ENCODE measurements around the gene PDGFA. TPM values are rescaled to one million over a fixed set of nuclear protein-coding genes. Genes with fewer than 3 reads are reported as not detected.

PDGFA gene
- total RNA-seq, 1 experiment from 2014 or later, result 129 TPM

DNA sequence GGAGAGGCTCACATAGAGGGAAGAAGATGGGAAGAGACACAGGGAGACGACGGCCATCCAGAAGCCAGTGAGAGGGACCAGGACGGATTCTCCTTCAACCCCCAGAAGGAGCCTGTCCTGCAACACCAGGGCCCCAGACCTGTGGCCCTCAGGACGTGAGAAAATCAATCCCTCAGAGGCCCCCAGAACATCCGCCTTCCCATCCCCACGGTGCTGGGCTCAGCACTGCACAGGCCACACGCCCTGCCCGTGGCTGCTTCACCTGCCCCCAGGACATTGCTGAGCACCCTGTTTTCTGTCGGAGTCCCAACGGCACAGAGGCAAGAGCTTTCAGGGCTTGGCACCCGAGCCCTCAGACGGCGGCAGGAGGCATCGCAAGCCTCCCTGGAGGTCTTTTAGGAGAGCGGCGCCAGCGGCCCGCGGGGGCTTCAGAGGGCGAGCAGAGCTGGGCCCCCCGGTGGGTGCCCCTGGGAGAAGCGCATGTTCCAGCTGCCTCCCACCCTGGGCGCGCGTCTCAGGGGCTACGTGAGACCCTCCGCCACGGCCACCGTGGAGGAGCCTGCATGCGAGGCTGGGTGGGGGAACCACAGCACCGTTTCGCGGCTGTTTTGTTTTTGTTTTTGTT lies 42.8 kb downstream of the PDGFA start (continued):
- TF ChIP-seq FOXJ3 (CRISPR knock-in tag; IDR thresholded peaks at IDR 0.05; ENCODE audit: borderline replicate concordance) (no peak), ZBTB21 (CRISPR knock-in tag; IDR thresholded peaks at IDR 0.05; ENCODE audit: borderline replicate concordance) (no peak), PRRX2 (CRISPR knock-in tag; IDR thresholded peaks at IDR 0.05) (no peak), ZNF317 (CRISPR knock-in tag; IDR thresholded peaks at IDR 0.05; ENCODE audit: borderline replicate concordance, low read depth) (no peak), MYBL2 (CRISPR knock-in tag; IDR thresholded peaks at IDR 0.05) (no peak), GABPB1 (CRISPR knock-in tag; IDR thresholded peaks at IDR 0.05) (no peak), SMAD4 (CRISPR knock-in tag; IDR thresholded peaks at IDR 0.05) (no peak), TEAD1 (CRISPR knock-in tag; IDR thresholded peaks at IDR 0.05) (no peak), SP1 (CRISPR knock-in tag; conservative IDR thresholded peaks at IDR 0.05) (no peak), ZNF121 (CRISPR knock-in tag; IDR thresholded peaks at IDR 0.05) (no peak), ZNF671 (CRISPR knock-in tag; IDR thresholded peaks at IDR 0.05) (no peak), ZNF263 (CRISPR knock-in tag; IDR thresholded peaks at IDR 0.05; ENCODE audit: low read depth) (no peak)
- TF ChIP-seq, protein P1, sequence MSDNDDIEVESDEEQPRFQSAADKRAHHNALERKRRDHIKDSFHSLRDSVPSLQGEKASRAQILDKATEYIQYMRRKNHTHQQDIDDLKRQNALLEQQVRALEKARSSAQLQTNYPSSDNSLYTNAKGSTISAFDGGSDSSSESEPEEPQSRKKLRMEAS (CRISPR knock-in tag; IDR thresholded peaks at IDR 0.05), result no peak
- TF ChIP-seq, protein P2, sequence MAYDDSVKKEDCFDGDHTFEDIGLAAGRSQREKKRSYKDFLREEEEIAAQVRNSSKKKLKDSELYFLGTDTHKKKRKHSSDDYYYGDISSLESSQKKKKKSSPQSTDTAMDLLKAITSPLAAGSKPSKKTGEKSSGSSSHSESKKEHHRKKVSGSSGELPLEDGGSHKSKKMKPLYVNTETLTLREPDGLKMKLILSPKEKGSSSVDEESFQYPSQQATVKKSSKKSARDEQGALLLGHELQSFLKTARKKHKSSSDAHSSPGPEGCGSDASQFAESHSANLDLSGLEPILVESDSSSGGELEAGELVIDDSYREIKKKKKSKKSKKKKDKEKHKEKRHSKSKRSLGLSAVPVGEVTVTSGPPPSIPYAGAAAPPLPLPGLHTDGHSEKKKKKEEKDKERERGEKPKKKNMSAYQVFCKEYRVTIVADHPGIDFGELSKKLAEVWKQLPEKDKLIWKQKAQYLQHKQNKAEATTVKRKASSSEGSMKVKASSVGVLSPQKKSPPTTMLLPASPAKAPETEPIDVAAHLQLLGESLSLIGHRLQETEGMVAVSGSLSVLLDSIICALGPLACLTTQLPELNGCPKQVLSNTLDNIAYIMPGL (CRISPR knock-in tag; IDR thresholded peaks at IDR 0.05), result no peak
- TF ChIP-seq, protein P3, sequence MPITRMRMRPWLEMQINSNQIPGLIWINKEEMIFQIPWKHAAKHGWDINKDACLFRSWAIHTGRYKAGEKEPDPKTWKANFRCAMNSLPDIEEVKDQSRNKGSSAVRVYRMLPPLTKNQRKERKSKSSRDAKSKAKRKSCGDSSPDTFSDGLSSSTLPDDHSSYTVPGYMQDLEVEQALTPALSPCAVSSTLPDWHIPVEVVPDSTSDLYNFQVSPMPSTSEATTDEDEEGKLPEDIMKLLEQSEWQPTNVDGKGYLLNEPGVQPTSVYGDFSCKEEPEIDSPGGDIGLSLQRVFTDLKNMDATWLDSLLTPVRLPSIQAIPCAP (CRISPR knock-in tag; IDR thresholded peaks at IDR 0.05), result no peak
- TF ChIP-seq, protein P4, sequence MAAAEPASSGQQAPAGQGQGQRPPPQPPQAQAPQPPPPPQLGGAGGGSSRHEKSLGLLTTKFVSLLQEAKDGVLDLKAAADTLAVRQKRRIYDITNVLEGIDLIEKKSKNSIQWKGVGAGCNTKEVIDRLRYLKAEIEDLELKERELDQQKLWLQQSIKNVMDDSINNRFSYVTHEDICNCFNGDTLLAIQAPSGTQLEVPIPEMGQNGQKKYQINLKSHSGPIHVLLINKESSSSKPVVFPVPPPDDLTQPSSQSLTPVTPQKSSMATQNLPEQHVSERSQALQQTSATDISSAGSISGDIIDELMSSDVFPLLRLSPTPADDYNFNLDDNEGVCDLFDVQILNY (CRISPR knock-in tag; IDR thresholded peaks at IDR 0.05), result no peak
- TF ChIP-seq, protein P5, sequence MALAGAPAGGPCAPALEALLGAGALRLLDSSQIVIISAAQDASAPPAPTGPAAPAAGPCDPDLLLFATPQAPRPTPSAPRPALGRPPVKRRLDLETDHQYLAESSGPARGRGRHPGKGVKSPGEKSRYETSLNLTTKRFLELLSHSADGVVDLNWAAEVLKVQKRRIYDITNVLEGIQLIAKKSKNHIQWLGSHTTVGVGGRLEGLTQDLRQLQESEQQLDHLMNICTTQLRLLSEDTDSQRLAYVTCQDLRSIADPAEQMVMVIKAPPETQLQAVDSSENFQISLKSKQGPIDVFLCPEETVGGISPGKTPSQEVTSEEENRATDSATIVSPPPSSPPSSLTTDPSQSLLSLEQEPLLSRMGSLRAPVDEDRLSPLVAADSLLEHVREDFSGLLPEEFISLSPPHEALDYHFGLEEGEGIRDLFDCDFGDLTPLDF (CRISPR knock-in tag; IDR thresholded peaks at IDR 0.05), result no peak

DNA sequence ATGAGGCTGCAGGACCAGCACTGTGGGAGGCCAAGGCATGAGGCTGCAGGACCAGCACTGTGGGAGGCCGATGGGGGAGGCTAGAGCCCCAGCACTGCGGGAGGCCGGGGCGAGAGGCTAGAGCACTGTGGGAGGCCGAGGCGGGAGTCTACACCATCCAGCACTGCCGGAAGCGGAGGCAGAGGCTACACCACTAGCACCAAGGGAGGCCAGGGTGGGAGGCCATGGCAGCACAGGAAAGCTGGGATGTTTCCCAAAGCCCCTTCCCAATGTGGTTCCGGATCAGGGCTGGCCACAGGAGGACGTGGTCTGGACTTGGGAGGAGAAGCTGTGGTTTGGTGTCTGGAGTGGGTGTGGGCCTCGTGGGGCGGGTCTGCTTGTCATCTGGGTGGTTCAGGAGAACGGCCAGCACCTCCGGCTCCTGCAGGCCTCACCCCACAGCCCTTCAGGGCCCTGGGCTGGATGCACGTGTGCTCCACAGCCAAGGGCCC lies 43.6 kb downstream of the PDGFA start:
- peaks cover 9% of the 10 kb centered on the region for H3K9me3 Mint-ChIP-seq
- H3K27me3 Mint-ChIP-seq (ENCODE audit: low read depth), result no peaks in the 10 kb centered on the region
- ChIA-PET CTCF (no interaction called here), POLR2A (no interaction called here)
- DNase-seq (ENCODE audit: low spot score) (no peak), ATAC-seq (no peak)
- H3K4me1 Mint-ChIP-seq, result peaks cover 8% of the 10 kb centered on the region
- no peak overlapping the region for H3K4me3 Mint-ChIP-seq
- peaks cover 2% of the 10 kb centered on the region; the same call in 1 of the 2 replicates for H3K36me3 Mint-ChIP-seq
- H3K27ac Mint-ChIP-seq, result no peak overlapping the region
- TF ChIP-seq OVOL2 (CRISPR knock-in tag; IDR thresholded peaks at IDR 0.05; ENCODE audit: borderline replicate concordance) (no peak), ZNF671 (CRISPR knock-in tag; IDR thresholded peaks at IDR 0.05) (no peak), EMX1 (CRISPR knock-in tag; IDR thresholded peaks at IDR 0.05) (no peak), ZNF396 (CRISPR knock-in tag; IDR thresholded peaks at IDR 0.05; ENCODE audit: borderline replicate concordance) (no peak), NR2C2 (CRISPR knock-in tag; IDR thresholded peaks at IDR 0.05) (no peak), RORB (CRISPR knock-in tag; IDR thresholded peaks at IDR 0.05) (no peak), SOX15 (CRISPR knock-in tag; IDR thresholded peaks at IDR 0.05) (no peak), FOXK1 (CRISPR knock-in tag; IDR thresholded peaks at IDR 0.05) (no peak), CBFB (CRISPR knock-in tag; IDR thresholded peaks at IDR 0.05; ENCODE audit: low read depth) (no peak)
- TF ChIP-seq, protein P6, sequence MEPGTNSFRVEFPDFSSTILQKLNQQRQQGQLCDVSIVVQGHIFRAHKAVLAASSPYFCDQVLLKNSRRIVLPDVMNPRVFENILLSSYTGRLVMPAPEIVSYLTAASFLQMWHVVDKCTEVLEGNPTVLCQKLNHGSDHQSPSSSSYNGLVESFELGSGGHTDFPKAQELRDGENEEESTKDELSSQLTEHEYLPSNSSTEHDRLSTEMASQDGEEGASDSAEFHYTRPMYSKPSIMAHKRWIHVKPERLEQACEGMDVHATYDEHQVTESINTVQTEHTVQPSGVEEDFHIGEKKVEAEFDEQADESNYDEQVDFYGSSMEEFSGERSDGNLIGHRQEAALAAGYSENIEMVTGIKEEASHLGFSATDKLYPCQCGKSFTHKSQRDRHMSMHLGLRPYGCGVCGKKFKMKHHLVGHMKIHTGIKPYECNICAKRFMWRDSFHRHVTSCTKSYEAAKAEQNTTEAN (CRISPR knock-in tag; IDR thresholded peaks at IDR 0.05), result no peak
- TF ChIP-seq, protein P7, sequence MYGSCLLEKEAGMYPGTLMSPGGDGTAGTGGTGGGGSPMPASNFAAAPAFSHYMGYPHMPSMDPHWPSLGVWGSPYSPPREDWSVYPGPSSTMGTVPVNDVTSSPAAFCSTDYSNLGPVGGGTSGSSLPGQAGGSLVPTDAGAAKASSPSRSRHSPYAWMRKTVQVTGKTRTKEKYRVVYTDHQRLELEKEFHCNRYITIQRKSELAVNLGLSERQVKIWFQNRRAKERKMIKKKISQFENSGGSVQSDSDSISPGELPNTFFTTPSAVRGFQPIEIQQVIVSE (CRISPR knock-in tag; IDR thresholded peaks at IDR 0.05; ENCODE audit: borderline replicate concordance), result no peak
- TF ChIP-seq, protein P8, sequence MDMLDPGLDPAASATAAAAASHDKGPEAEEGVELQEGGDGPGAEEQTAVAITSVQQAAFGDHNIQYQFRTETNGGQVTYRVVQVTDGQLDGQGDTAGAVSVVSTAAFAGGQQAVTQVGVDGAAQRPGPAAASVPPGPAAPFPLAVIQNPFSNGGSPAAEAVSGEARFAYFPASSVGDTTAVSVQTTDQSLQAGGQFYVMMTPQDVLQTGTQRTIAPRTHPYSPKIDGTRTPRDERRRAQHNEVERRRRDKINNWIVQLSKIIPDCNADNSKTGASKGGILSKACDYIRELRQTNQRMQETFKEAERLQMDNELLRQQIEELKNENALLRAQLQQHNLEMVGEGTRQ (CRISPR knock-in tag; IDR thresholded peaks at IDR 0.05), result no peak
- TF ChIP-seq, protein P9, sequence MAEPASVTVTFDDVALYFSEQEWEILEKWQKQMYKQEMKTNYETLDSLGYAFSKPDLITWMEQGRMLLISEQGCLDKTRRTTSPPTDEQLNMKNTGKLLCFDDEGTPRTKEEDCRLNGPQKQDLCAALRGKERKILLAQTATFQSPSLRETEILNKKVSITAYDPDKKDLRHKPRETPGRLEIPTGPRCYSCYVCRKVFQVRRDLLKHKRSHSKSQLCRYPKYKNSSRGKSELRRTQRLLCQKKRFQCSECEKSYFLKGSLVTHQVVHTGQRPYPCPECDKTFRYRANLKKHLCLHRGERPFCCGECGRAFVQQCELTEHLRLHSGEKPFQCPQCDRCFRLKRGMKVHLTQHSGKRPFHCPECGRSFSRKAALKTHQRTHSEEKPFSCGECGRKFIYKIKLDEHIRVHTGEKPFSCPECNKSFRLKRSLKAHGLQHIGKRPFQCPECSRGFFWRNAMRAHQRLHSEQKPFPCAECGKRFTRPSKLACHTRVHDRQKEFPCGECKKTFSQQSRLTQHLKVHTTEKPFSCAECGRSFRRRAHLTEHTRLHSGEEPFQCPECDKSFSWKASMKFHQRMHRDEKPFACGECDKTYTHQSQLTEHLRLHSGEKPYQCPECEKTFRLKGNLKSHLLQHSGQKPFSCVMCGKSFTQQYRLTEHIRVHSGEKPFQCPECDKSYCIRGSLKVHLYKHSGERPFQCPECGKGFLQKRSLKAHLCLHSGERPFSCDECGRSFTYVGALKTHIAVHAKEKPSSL (CRISPR knock-in tag; conservative IDR thresholded peaks at IDR 0.05), result no peak
